HG02973 (cell line): ENCODE measurements around the gene ALDH1A2.
"Not testable (repeated sequence)": the region's sequence is repeated elsewhere in the genome, so short reads cannot be mapped to it uniquely, and the experiment has no call there.

ENCODE experiments used
- ATAC-seq: cut with Tn5 transposase; IDR thresholded peaks from one replicate; pipeline ENCODE4 v1.9.1; 2021; ENCODE audit warnings: moderate library complexity; ENCODE audit not compliant: unreplicated experiment

The ALDH1A2 gene

DNA sequence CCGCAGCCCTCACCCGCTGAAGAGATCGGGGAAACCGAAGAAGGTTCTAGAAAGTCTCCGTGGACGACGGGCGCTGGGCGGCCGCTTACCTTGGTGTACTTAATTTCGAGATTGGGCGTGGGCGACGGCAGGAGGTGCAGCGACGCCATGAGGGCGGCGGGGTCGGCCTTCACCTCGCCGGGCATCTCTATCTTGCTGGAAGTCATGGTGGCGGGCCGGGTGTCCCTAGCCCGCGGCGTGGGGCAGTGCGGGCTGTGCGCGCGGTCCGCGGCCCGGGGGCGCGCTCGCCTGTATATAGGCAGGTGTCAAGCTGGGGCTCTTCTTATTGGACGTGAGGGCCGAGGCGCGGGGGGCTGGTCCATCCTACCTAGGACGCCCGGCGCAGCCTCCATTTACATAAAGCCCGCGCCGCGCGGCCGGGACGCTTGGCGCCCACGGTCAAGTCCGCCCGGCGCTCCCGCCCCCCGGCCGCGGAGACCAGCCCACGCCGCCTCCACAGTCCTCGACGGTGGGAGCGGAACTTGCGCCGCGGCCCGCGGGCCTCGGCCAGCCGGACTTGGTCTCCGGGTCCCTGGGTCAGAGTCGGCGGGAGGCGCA lies at the start of gene ALDH1A2:
TSS of gene ALDH1A2 (minus strand) at position 267 of the 597 bp plus-strand sequence. CDS start at position 206, 61 bp downstream.
- ATAC-seq, result no peak

DNA sequence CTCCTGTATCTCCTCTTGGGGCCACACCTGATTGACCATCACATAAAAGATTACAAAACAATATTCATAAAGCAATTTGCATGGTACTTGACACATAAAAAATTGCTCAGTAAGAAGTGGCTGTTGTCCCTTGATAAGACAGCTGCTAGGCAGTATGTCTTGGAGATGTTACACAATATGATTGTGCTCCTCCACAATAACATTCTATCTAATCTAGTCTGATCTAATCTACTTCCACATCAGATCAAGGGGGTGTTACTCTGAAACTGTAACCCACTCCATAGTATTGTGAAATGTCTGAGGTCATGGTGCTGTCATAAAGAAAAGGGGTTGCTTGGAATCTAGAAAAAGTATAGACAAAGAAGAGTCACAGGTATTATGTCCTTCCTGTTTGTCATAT lies 49.3 kb upstream of the ALDH1A2 start:
- no peak for ATAC-seq

DNA sequence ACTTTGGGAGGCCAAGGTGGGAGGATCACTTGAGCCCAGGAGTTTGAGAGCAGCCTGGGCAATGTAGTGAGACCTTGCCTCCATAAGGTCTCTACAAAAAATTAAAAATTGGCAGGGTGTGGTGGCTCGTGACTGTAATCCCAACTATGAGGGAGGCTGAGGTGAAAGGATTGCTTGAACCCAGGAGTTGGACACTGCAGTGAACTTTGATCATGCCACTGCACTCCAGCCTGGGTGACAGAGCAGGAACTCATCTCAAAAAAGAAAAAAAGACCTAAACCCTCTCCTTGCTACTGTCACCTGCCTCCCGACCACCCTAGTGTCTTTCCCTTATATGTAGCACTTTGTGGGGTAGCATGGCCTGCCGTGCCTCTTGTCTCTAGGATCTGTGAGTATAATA lies 48.9 kb upstream of the ALDH1A2 start:
- no peak for ATAC-seq

DNA sequence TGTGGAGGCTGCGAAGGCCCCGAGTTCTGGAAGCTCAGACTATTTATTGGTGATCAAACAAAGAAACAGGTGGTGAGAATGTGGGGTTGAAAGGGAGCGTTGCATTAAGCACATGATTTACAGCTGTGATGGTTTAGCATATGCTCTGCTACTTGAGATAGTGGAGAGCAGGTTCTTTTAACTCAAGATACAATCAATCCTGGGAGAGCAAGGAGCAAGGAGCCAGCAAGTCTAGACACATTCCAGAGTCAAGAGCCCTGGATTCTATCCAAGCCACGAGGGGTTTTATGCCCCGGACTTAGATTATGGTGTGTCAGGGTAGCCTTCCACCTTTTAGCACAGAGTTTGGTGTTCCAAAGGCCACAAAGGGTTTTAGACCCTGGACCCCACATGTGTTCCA lies 47.8 kb upstream of the ALDH1A2 start:
- not testable (repeated sequence) for ATAC-seq

DNA sequence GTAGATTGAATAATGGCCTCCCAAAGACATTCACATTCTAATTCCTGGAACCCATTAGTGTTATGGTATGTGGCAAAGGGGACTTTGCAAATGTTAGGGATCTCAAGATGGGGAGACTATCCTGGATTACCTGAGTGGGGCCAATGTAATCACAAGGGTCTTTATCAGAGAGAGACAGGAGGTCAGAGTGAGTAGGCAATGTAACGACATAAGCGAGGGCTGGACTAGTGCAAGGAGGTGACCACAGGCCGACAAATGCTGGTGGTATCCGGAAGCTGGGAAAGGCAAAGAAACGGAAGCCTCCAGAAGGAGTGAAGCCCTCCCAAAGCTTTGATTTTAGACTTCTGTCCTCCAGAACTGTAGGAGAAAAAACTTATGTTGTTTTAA lies 46.2 kb upstream of the ALDH1A2 start:
- ATAC-seq, result no peak

DNA sequence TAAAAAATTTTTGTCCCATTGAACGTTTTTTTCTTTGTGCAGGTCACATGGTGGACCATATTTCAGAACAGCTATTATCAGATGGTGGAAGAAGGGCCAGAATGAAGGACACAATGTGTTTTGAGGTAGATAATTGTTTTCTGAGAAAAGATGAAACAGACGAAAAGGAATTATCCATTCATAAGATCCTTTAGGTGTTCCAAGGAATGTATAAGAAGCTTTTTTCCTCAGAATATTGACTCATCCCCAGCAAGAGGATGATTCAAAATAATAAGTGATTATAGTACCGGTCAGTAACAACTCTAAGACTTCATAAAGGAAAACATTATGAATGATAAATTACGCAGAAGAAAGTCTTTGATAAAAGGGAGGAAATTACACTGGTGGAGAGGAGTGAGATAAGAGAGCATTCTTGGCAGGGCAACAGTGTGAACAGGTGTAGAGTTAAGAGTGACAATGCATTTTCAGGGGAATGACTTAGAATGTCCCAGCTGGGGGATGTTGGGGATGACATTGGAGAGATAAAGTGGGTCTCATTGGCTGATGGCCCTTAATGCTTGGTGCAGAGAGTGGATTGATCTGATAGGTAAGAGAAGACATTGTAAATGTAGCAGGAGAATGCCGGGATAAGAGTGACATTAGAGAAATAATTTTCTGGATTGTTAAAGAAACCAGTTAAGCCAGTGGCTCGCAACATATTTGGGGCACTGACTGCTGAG lies 45.6 kb upstream of the ALDH1A2 start:
- ATAC-seq, result no peak

DNA sequence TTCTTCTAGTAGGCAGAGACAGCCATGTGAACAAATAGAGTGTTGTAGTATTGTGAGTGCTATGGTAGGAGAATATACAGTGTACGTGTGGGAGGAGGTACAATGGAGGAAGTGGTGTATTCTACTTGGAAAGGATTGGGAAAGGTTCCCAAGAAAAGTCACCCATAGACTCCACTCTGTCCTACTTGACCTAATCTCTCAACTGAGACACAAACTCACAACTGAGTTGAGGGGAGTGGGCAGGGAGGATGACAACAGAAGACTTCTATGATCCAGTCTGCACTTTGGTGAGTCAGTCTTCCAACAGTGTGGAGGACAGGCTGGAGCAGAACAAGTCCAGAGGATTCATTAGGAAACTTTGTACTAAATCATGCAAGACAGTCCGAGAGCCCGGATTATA lies 43.9 kb upstream of the ALDH1A2 start:
- ATAC-seq, result no peak

DNA sequence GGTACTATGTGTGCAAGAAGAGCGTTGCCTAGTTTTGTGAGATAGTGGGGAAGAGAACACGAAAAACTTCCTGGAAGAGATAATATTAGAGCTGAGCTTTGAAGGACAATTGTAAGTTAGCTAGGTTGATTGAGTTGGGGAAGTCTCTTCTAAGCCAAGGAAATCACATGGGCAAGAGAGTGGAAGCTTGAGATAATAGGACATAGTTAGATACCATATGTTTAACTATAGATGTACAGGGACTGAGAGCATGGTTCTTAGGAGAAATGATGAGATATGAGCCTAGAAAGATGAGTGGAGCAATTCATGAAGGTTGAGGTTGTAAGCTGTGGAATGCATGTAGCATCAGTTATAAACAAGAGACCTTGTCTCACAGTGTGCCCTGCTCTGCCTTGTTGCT lies 42.6 kb upstream of the ALDH1A2 start:
- ATAC-seq, result no peak

DNA sequence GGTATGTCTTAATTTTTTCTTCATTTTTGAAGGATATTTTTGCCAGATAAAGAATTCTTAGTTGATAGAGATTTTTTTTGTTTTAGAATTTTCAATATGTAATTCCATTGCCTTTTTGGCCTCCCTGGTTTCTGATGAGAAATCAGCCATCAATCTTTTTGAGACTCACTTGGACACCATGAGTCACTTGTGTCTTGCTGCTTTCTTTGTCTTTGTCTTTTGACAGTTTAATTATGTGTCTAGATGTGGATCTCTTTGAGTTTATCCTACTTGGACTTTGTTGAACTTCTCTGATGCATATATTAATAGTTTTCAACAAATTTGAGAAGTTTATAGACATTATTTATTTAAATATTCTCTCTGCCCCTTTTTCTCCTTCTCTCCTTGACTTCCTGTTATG lies 38.0 kb upstream of the ALDH1A2 start:
- no peak for ATAC-seq

DNA sequence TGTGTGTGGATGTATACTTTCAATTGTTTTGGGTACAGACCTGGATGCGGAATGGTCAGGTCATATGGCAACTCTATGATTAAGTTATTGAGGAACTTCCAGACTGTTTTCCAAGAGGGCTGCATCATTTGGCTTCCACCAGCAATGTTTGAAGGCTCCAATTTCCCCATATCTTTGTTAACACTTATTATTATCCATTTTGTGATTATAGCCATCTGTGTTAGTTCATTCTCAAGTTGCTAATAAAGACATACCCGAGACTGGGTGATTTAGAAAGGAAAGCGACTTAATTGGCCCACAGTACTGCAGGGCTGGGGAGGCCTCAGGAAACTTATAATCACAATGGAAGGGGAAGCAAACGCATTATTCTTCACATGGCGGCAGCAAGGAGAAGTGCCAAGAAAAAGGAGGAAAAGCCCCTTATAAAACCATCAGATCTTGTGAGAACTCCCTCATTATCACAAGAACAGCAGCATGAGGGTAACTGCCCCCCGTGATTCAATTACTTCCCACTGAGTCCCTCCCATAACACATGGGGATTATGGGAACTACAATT lies 31.1 kb upstream of the ALDH1A2 start:
- no peak for ATAC-seq

DNA sequence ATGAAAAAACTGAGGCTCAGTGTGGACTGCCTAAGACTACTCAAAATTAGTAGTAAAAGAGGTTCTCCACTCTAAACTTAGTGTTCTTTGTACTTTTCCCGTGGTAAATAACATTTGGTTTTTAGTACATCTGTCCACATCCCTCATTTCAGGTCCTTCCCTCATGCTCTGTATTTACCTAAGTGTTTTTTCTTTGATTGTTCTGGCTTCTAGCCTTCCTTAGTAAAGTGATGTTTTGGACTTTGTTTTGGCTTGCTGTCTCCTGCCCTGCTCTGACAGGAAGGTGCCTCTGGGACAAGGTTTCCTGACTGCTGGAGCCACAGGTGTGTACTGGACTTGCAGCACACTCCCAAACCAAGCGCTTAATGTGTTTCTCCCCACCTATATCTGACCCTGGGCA lies 29.9 kb upstream of the ALDH1A2 start:
- ATAC-seq, result no peak

DNA sequence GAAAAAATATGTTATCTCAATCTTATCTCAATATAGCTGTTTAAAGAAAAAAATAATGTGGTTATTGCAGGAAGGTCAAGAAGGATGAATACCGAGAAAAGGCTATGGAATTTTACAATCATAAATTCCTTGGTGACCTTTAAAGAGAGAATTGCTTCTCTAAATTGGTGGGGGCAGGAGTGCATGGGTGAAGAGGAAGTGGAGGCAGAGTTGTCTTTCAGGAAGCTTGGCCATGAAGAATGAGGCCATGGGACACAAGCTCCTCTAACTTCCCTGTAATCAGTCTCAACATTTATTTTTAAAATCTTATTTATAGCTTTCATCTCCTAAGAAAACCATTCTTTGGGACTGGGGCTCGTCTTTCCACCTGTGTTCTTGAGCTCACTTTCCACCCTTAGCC lies 22.4 kb upstream of the ALDH1A2 start:
- no peak for ATAC-seq

DNA sequence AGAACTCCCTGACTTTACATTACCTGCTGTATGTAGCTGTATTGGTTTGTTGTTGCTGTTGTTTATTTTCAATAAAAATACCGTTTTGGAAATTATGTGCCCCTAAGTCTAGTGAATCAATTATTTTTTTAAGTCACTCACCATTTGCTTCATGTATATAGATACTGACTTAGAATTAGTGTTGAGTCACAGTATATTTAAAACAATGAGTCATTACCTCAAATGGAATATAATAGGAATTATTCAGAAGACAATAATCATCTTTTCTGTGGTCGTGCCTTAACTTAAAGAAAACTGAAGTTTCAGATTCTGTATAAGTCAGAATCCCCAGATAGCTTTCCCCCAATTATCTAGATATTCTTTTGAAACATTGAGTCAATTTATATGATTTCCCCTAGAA lies 21.0 kb upstream of the ALDH1A2 start:
- ATAC-seq, result no peak

DNA sequence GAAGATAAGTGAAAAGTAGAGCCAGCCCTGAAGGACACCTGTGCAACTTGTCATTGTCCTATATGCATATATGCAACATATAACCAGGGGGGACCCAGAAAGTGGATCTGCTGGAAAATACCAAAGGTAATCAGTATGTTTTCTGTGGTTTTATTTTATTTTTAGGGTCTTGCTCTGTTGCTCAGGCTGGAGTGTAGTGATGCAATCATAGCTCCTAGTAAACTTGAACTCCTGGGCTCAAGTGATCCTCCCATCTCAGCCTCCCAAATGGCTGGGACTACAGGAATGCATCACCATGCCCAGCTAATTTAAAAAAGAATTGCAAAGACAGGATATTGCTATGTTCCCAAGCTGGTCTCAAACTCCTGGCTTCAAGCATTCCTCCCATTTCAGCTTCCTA lies 18.0 kb upstream of the ALDH1A2 start:
- ATAC-seq, result no peak

DNA sequence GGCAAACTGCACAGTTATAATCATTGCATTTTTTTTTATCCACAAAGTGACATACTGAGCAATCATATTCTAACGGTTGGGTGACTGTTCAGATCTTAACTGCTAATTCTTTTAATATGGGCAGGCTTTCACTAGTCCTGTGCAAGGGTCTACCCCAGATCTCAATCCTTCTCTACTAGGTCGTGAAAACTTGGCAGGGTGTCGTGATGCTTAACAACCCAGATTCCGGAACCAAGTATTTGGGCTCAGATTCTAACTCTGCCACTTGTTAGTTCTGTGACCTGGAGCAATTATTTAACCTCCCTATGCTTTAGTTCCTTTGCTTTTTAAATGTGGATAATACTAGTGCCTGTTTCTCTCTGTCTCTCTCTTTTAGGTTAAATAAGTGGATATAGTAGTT lies 16.4 kb upstream of the ALDH1A2 start:
- ATAC-seq, result no peak

DNA sequence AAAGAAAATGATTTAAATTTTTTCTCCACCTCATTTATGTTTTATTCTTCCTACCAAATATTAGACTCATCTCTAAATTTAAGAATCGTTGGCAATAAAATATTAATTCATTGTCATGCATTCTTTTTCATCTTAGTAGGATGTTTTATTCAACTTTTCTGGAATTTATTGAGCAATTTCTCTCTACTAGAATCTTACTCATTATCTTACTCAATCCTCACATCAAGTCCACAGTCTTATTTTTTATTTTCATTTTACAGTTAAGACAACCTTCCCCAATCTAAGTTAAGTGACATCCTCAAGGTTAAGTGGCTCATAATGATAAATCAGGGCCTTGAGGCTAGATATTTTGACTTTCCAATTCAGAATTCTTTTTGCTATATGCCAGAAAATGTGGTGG lies 15.9 kb upstream of the ALDH1A2 start:
- no peak for ATAC-seq

DNA sequence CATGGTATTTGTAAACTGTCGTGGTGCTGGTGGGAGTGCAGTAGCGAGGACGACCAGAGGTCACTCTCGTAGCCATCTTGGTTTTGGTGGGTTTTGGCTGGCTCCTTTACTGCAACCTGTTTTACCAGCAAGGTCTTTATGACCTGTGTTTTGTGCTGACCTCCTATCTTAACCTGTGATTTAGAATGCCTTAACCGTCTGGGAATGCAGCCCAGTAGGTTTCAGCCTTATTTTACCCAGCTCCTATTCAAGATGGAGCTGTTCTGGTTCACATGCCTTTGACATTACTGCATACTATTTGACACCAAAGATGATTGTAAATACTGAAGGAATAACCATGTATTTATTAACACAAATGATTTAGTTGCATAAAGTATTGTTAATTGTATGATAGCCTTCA lies 15.4 kb upstream of the ALDH1A2 start:
- ATAC-seq, result not testable (repeated sequence)

DNA sequence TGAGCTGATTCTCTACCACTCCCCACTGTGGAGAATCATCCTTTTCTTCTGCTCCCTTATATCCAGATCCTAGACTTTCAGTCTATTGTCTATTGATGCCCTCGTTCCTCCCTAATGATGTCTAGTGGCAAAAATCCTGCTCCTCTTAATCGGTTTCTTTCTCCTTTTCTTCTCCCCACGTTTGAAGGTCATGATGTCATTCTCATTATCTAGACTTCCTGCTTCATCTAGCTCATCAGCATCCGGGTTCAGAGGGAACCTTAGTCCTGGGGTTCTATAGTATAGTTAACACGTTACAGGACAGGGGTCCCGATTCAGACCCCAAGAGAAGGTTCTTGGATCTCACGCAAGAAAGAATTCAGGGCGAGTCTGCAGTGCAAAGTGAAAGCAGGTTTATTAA lies 14.9 kb upstream of the ALDH1A2 start:
- no peak for ATAC-seq

DNA sequence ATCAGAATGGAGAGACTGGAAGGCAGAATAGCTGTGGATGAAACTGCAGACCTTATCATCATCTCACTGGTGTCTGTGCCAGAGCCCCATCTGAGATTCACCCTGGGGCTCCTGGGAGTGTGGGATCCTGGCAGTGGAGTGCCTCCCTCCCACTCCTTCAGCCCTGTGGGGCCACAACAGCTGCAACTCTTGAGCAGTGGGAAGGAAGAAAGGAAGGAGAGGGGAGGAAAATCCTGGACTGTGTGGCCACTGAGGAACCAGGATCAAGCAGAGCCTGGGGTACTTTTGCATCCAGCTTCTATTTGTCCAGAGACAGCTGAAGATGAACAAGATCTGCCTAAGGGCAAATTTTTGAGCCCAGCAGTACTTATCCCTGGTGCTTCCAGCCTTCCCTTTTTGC lies 13.1 kb upstream of the ALDH1A2 start:
- ATAC-seq, result no peak

DNA sequence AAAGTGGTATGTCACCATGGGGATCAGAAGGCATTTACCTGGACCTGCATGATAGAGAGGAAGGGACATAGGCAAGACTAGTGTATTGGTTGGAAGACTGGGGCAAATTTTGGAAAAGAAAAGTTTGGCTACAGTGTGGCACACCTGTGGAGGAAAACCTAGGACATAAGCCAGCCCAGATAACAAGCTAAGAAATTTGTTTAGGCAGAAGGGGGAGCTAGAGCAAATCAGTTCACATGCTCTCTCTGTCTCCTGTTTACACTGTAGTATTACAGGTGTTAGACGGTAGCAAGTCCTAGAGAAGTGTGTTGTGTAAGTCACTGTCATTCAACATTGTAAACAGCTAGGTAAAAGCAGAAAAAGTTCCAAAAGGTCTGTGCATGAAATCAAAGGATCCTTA lies 11.9 kb upstream of the ALDH1A2 start:
- no peak for ATAC-seq

DNA sequence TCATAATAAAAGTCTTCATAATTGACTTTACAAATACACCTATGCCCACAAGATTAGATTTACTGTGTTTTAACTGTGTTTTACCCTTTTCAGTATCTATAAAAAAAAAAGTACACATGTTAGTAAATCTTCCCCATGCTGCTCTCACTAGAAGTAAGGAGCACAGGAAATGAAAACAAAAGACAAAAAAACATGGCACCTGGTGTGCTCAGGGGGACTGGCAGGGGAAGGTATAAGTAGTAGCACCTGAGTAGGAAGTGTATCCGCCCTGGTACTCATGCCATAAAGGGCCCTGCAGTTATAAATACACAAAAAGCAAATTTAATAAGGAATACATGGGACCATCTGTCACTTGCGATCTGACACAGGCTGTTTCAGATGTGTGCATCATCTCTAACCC lies 8.9 kb upstream of the ALDH1A2 start:
- ATAC-seq, result no peak

DNA sequence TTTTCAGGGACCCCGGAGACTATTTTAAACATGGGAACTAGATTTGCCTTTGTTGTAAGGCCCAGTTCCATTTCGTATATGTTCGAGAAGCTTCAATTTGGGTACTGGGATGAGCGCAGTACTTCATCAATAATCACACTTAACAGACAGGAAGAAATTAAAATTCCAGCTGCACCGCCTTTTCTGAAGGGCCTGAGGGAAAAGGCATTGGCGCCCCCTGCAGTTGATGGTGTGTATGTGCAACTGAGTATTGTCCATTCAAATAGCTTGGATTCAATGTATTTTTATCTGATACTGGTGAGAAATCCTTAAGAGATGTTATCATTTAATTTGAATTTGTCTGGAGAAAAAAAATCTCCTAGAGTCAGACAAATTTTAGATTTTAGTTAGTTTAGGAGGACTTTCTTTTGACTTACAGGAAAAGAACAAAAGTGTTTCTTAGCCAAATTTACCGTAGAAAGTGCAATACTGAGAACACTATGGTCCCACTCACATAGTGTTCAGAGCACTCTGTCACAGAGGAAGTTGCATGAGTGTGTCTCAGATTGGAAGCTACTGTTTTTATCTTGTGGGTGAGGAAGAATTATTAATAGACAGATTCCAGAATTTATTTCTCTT lies 5.4 kb upstream of the ALDH1A2 start:
- ATAC-seq, result no peak
